ENCODE measurements around the gene KRT85. TPM values are rescaled to one million over a fixed set of nuclear protein-coding genes. Genes with fewer than 3 reads are reported as not detected.

The KRT85 gene
- total and polyA plus RNA-seq, 2 of the 13 experiments (the other 11 are each of a cell fraction or from before 2014, with no cell fraction given) = not detected

DNA sequence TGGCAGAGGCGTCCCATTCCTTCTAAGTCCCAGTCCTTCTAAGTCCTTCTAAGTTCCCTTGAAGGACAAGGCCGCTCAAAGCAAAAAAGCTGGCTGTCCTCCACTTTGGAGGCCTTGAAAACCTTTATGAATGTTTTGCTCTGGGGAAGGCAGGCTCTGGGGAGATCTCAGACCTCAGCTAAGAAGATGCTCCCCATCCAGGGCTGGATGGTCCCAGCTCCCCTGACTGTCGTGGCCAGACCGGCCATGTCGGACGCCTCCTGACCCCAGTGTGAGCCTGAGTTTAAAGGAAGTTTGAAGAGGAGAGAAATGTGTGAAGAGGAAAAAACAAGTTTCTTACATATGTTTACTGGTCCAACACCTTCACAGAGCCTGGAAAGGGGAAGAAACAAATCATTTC, 12.3 kb upstream of the KRT85 start:
- Histone ChIP-seq H3K36me3 (replicated peaks in 1 of 2; ENCODE audit: control insufficient read depth in 1 of 2, insufficient read depth in 2 of 2, low read length in 2 of 2) (no peaks in the 10 kb centered on the region), H3K9ac (ENCODE audit: insufficient read depth, low read depth, low read length) (no peak overlapping the region), H3K27ac (ENCODE audit: extremely low read length, insufficient read depth, low read length) (no peak overlapping the region), H3K9me3 (ENCODE audit: low read length) (no peaks in the 10 kb centered on the region), H2AFZ (ENCODE audit: low read length) (no peak overlapping the region), H3K79me2 (ENCODE audit: insufficient read depth, low read length) (no peaks in the 10 kb centered on the region), H3K4me3 (replicated peaks in 1 of 3; ENCODE audit: insufficient read depth in 1 of 3, low read depth in 2 of 3, low read length in 3 of 3) (no peak overlapping the region), H3K27me3 (ENCODE audit: control insufficient read depth in 1 of 2, insufficient read depth in 2 of 2, low read length in 2 of 2) (peaks cover 6 to 15% of the 10 kb centered on the region in 2 experiments; a peak in 3 of 5 replicates), H4K20me1 (ENCODE audit: insufficient read depth, low read length) (no peaks in the 10 kb centered on the region), H3K4me2 (ENCODE audit: low read depth, low read length) (no peak overlapping the region), H3K4me1 (ENCODE audit: insufficient read depth, low read length) (no peaks in the 10 kb centered on the region)
- CTCF ChIA-PET (ENCODE audit: low intra/inter-chr PET ratio, low total read pairs) = no interaction called here
- FAIRE-seq (no peak), DNase-seq (ENCODE audit: low spot score) (no peak), ATAC-seq (no peak)
- POLR2A ChIA-PET = no interaction called here
- intact Hi-C loops (cut with micrococcal nuclease; ENCODE audit: unreplicated experiment) (no loop called here), in situ Hi-C loops (cut with HindIII; ENCODE audit: extremely low pct_ligation_motif_present, low pct_unique_long_range_greater_than_20kb) (loop anchor here (25.0 kb wide), 1 partner anchor 608 kb away; no protein-coding TSS in a partner anchor)
- 37% methylated on average over 6 of the region's 6 CpGs for WGBS (ENCODE audit: low lambda C conversion rate)
- no TSS peak for BruUV-seq (replicated peaks)
- no peak for TF ChIP-seq FOXA3 (CRISPR knock-in tag; IDR thresholded peaks at IDR 0.05)
- no peak for TF ChIP-seq ZNF260 (CRISPR knock-in tag; IDR thresholded peaks at IDR 0.05; ENCODE audit: borderline replicate concordance, low read depth)
- no peak for TF ChIP-seq ZNF678 (CRISPR knock-in tag; IDR thresholded peaks at IDR 0.05)
- TF ChIP-seq HOXA7 (CRISPR knock-in tag; IDR thresholded peaks at IDR 0.05) = no peak
- TF ChIP-seq, protein P1, sequence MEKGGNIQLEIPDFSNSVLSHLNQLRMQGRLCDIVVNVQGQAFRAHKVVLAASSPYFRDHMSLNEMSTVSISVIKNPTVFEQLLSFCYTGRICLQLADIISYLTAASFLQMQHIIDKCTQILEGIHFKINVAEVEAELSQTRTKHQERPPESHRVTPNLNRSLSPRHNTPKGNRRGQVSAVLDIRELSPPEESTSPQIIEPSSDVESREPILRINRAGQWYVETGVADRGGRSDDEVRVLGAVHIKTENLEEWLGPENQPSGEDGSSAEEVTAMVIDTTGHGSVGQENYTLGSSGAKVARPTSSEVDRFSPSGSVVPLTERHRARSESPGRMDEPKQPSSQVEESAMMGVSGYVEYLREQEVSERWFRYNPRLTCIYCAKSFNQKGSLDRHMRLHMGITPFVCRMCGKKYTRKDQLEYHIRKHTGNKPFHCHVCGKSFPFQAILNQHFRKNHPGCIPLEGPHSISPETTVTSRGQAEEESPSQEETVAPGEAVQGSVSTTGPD (CRISPR knock-in tag; IDR thresholded peaks at IDR 0.05) = no peak
- TF ChIP-seq, protein P2, sequence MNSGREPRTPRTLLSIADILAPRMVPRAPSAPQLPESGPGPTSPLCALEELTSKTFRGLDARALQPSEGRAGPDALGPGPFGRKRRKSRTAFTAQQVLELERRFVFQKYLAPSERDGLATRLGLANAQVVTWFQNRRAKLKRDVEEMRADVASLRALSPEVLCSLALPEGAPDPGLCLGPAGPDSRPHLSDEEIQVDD (CRISPR knock-in tag; IDR thresholded peaks at IDR 0.05; ENCODE audit: borderline replicate concordance) = no peak
- TF ChIP-seq ZSCAN29 (CRISPR knock-in tag; conservative IDR thresholded peaks at IDR 0.05) = no peak
- TF ChIP-seq RFXAP (CRISPR knock-in tag; IDR thresholded peaks at IDR 0.05; ENCODE audit: borderline replicate concordance) = no peak
